ENCODE results near the gene KIF26A.

The KIF26A gene

DNA sequence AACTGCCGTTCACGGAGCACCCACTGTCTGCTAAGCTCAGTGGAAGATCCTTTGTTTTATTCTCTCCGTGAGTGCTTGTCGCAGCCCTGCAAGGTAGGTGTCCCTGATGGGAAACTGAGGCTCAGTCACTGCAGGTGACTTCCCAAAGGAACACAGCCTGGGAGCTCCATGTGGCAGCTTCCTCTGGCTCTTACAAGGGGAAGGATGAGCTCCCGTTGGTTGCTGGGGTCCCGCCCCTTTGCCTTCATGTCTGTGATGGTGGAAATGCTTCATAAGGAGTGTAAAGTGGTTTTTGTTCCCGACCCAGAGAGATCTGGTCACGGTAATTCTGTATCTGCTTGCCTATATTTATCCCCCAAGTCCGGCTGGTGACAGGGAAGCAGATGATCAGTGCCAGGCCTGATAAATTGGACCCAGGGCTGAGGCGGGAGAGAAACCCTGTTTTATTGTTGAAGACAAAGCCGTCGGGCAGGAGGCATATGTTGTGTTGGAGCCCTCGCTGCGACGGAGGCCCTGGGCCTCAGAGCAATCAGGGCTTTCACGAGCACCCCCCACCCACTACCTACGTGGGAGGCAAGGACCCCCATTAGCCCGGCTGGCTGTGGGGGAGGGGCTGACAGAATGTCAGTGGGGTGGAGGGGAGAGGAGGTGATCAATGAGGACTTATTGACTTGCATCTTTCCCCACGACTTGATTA, 91.9 kb downstream of the KIF26A start:
- H3K36me3 ChIP-seq (ENCODE audit: control insufficient read depth in 1 of 2, insufficient read depth in 2 of 2, low read length in 2 of 2): no peaks in the 10 kb centered on the region
- H3K9ac ChIP-seq (ENCODE audit: low read depth in 1 of 2, low read length in 2 of 2): no peak overlapping the region
- peaks cover 21 to 30% of the 10 kb centered on the region in 2 donors for H3K4me1 ChIP-seq (ENCODE audit: control insufficient read depth in 1 of 2, insufficient read depth in 2 of 2, low read length in 2 of 2)
- H3K27me3 ChIP-seq (ENCODE audit: control insufficient read depth in 1 of 2, insufficient read depth in 2 of 2, low read length in 2 of 2): no peaks in the 10 kb centered on the region
- H3K27ac ChIP-seq (ENCODE audit: low read depth, low read length): no peak overlapping the region
- no peak overlapping the region for H3K4me3 ChIP-seq (ENCODE audit: low read depth in 1 of 2, low read length in 2 of 2)
- peaks cover 15 to 35% of the 10 kb centered on the region in 2 donors for H3K9me3 ChIP-seq (ENCODE audit: control insufficient read depth in 1 of 2, low read length in 2 of 2)

Measured in duodenal mucosa (tissue), 2 donors.